Uterus (tissue), 2 donors: ENCODE measurements around the gene B9D2.

ENCODE experiments used
- POLR2A ChIP-seq, 2 donors: fragments of 450-650 bp; IDR thresholded peaks; one replicate each; pipeline ENCODE4 v1.6.1; 2016; ENCODE audit warnings: antibody characterized with exemption in 2 of 2, mild to moderate bottlenecking in 1 of 2, moderate library complexity in 1 of 2
- TF ChIP-seq, protein P1 (sequence below), 4 experiments: fragments of 200-600 bp in 2 of 4; fragments of 450-650 bp in 2 of 4; sonication (generic) in 2 of 4; IDR thresholded peaks; one replicate each; pipeline ENCODE4 v1.5.1; 2016 to 2019; ENCODE audit warnings: antibody characterized with exemption in 4 of 4, mild to moderate bottlenecking in 2 of 4, moderate library complexity in 1 of 4

DNA sequence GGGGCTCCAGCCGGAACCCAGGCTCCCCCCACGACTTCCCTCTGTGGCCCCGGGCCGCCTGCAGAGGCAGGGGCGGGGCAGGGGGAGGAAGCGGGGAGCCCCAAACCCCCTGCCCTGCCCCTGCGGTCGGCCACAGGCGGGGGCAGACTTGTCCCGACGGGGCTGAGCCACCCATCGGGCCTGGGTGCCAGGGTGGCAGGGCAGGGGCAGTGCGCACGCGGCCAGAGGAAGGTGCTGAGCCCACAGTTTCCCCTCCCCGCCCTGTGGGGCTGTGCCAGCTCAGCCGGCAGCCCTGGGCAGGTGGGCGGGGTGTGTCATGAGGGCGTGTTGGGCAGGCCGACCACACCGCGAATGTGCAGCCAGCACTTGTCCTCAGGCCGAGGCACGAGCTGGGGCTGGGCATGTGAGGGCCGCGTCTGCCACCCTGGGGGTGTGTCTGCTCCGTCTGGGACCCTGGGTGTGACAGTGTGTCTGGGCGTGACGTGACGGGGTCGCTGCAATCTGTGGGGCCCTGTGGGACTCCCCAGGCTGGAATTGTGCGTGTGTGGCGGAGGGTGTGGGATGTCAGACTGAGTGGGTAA lies 36.3 kb downstream of the B9D2 start:
- TF ChIP-seq, protein P1, sequence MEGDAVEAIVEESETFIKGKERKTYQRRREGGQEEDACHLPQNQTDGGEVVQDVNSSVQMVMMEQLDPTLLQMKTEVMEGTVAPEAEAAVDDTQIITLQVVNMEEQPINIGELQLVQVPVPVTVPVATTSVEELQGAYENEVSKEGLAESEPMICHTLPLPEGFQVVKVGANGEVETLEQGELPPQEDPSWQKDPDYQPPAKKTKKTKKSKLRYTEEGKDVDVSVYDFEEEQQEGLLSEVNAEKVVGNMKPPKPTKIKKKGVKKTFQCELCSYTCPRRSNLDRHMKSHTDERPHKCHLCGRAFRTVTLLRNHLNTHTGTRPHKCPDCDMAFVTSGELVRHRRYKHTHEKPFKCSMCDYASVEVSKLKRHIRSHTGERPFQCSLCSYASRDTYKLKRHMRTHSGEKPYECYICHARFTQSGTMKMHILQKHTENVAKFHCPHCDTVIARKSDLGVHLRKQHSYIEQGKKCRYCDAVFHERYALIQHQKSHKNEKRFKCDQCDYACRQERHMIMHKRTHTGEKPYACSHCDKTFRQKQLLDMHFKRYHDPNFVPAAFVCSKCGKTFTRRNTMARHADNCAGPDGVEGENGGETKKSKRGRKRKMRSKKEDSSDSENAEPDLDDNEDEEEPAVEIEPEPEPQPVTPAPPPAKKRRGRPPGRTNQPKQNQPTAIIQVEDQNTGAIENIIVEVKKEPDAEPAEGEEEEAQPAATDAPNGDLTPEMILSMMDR (IDR thresholded peaks at IDR 0.05), result no peak
- TF ChIP-seq POLR2A (IDR thresholded peaks at IDR 0.05), result no peak
